Uterus (tissue), 2 donors: ENCODE results near the gene ANXA8.

Experiments
- POLR2A ChIP-seq, 2 donors: fragments of 450-650 bp; IDR thresholded peaks; one replicate each; pipeline ENCODE4 v1.6.1; 2016; ENCODE audit warnings: antibody characterized with exemption in 2 of 2, mild to moderate bottlenecking in 1 of 2, moderate library complexity in 1 of 2
- TF ChIP-seq, protein P1 (sequence below), 4 experiments: fragments of 200-600 bp in 2 of 4; fragments of 450-650 bp in 2 of 4; sonication (generic) in 2 of 4; IDR thresholded peaks; one replicate each; pipeline ENCODE4 v1.5.1; 2016 to 2019; ENCODE audit warnings: antibody characterized with exemption in 4 of 4, mild to moderate bottlenecking in 2 of 4, moderate library complexity in 1 of 4

DNA sequence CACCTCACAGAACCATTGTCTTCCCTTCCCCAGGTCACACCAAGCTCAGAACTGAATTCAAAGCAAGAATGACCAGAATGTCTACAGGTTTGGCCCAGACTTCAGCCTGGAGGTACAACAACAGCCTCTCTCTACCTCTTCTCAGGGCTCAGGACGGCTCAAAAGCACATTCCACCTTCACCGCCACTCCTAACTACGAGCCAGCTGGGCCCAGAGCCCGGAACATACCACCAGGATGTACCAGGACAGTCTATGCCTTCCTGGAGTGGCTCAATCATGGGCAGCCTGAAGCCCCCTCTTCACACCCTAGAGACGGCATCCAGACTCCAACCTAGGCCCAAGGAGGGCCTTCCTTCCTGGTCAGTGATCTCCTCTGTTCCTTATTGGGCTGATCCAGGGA, 41.6 kb downstream of the ANXA8 start:
- no peak for TF ChIP-seq POLR2A (IDR thresholded peaks at IDR 0.05)
- TF ChIP-seq, protein P1, sequence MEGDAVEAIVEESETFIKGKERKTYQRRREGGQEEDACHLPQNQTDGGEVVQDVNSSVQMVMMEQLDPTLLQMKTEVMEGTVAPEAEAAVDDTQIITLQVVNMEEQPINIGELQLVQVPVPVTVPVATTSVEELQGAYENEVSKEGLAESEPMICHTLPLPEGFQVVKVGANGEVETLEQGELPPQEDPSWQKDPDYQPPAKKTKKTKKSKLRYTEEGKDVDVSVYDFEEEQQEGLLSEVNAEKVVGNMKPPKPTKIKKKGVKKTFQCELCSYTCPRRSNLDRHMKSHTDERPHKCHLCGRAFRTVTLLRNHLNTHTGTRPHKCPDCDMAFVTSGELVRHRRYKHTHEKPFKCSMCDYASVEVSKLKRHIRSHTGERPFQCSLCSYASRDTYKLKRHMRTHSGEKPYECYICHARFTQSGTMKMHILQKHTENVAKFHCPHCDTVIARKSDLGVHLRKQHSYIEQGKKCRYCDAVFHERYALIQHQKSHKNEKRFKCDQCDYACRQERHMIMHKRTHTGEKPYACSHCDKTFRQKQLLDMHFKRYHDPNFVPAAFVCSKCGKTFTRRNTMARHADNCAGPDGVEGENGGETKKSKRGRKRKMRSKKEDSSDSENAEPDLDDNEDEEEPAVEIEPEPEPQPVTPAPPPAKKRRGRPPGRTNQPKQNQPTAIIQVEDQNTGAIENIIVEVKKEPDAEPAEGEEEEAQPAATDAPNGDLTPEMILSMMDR (IDR thresholded peaks at IDR 0.05) = no peak
